ENCODE results near the gene TMEM204.
"Not testable (repeated sequence)": the region's sequence is repeated elsewhere in the genome, so short reads cannot be mapped to it uniquely, and the experiment has no call there.

The TMEM204 gene

GRCh38 chr16:1590930-1591705, 57.7 kb downstream of the TMEM204 start:
- Histone ChIP-seq H3K4me3 (ENCODE audit: low read depth, low read length) (no peak overlapping the region), H3K9me3 (no peaks in the 10 kb centered on the region), H3K4me1 (no peaks in the 10 kb centered on the region), H3K27me3 (no peaks in the 10 kb centered on the region), H3K36me3 (no peaks in the 10 kb centered on the region; the same call in 1 of the 2 replicates)
- no peak for DNase-seq
- no peak for TF ChIP-seq CTCF (IDR thresholded peaks at IDR 0.05; ENCODE audit: low read depth, low read length)

GRCh38 chr16:1592446-1592845, 59.0 kb downstream of the TMEM204 start:
- Histone ChIP-seq H3K9me3 (no peaks in the 10 kb centered on the region), H3K4me1 (no peaks in the 10 kb centered on the region), H3K27me3 (no peaks in the 10 kb centered on the region), H3K4me3 (ENCODE audit: low read depth, low read length) (no peak overlapping the region), H3K36me3 (no peaks in the 10 kb centered on the region; the same call in 1 of the 2 replicates)
- DNase-seq: no peak
- no peak for TF ChIP-seq CTCF (IDR thresholded peaks at IDR 0.05; ENCODE audit: low read depth, low read length)

GRCh38 chr16:1595511-1595910, 62.0 kb downstream of the TMEM204 start:
- not testable (repeated sequence) for H3K4me3 ChIP-seq (ENCODE audit: low read depth, low read length)

GRCh38 chr16:1596516-1596915, 63.0 kb downstream of the TMEM204 start:
- Histone ChIP-seq H3K27me3 (no peaks in the 10 kb centered on the region), H3K9me3 (no peaks in the 10 kb centered on the region), H3K36me3 (no peaks in the 10 kb centered on the region), H3K4me1 (no peaks in the 10 kb centered on the region), H3K4me3 (ENCODE audit: low read depth, low read length) (no peak overlapping the region)
- DNase-seq: no peak
- TF ChIP-seq CTCF (IDR thresholded peaks at IDR 0.05; ENCODE audit: low read depth, low read length): no peak

More at GRCh38 chr16:1595511-1595910, 62.0 kb downstream of the TMEM204 start:
- DNase-seq, H3K9me3 ChIP-seq, H3K4me1 ChIP-seq, H3K27me3 ChIP-seq, H3K36me3 ChIP-seq: not testable (repeated sequence)

GRCh38 chr16:1597154-1597553, 63.7 kb downstream of the TMEM204 start:
- no peaks in the 10 kb centered on the region for H3K4me1 ChIP-seq
- H3K9me3 ChIP-seq: no peaks in the 10 kb centered on the region
- no peak for DNase-seq
- no peaks in the 10 kb centered on the region for H3K27me3 ChIP-seq
- H3K36me3 ChIP-seq: no peaks in the 10 kb centered on the region
- no peak overlapping the region for H3K4me3 ChIP-seq (ENCODE audit: low read depth, low read length)
- TF ChIP-seq CTCF (IDR thresholded peaks at IDR 0.05; ENCODE audit: low read depth, low read length): no peak

- Histone ChIP-seq H3K4me3 (ENCODE audit: low read depth, low read length) (no peak overlapping the region), H3K36me3 (no peaks in the 10 kb centered on the region), H3K4me1 (no peaks in the 10 kb centered on the region), H3K9me3 (no peaks in the 10 kb centered on the region), H3K27me3 (no peaks in the 10 kb centered on the region)
- no peak for TF ChIP-seq CTCF (IDR thresholded peaks at IDR 0.05; ENCODE audit: low read depth, low read length)
- DNase-seq: no peak
These were observed 67.6 kb downstream of the TMEM204 start for GRCh38 chr16:1601031-1601430.
